ENCODE results near the gene HCK. TPM values are rescaled to one million over a fixed set of nuclear protein-coding genes. Genes with fewer than 3 reads are reported as not detected.

HCK gene
- total and polyA plus RNA-seq, 9 of the 15 experiments (the other 6 are each of a cell fraction or from before 2014, with no cell fraction given): 0.09 to 0.51 (median 0.27) TPM; not detected in 6

GRCh38 chr20:32028647-32029372 lies 23.2 kb upstream of the HCK start (continued):
- 0 out of 4 replicates have a peak, but pooled peaks of 1 of the 2 experiments have one; percentile 30 for TF ChIP-seq FOXA3 (CRISPR knock-in tag; conservative IDR thresholded peaks at IDR 0.05 in 1 of 2, IDR thresholded peaks at IDR 0.05 in 1 of 2)
- TF ChIP-seq ZNF699 (CRISPR knock-in tag; IDR thresholded peaks at IDR 0.05; ENCODE audit: insufficient replicate concordance): no peak
- TF ChIP-seq CEBPG (CRISPR knock-in tag; IDR thresholded peaks at IDR 0.05): no peak
- no peak for TF ChIP-seq CEBPG (tag; conservative IDR thresholded peaks at IDR 0.05 in 1 of 2, IDR thresholded peaks at IDR 0.05 in 1 of 2)
- 0 out of 4 replicates have a peak, but pooled peaks of 1 of the 2 experiments have one; percentile 20 for TF ChIP-seq RCOR1 (IDR thresholded peaks at IDR 0.05; ENCODE audit: borderline replicate concordance in 1 of 2, low read depth in 2 of 2, low read length in 2 of 2)
- TF ChIP-seq IRF2 (CRISPR knock-in tag; IDR thresholded peaks at IDR 0.05): no peak
- TF ChIP-seq CCAR2 (IDR thresholded peaks at IDR 0.05; ENCODE audit: low read depth, low read length): no peak

- intact Hi-C loops (cut with micrococcal nuclease): no loop called here
- Histone ChIP-seq H3K36me3 (ENCODE audit: control insufficient read depth, insufficient read depth, low read length) (no peaks in the 10 kb centered on the region), H3K9me1 (ENCODE audit: control insufficient read depth, insufficient read depth, low read length) (no peaks in the 10 kb centered on the region), H2AFZ (ENCODE audit: low read depth, low read length) (no peak overlapping the region), H3K79me2 (ENCODE audit: control insufficient read depth, insufficient read depth, low read length) (no peaks in the 10 kb centered on the region), H3K27me3 (ENCODE audit: control insufficient read depth in 2 of 2, insufficient read depth in 2 of 2, low read length in 2 of 2) (peaks cover 5 to 47% of the 10 kb centered on the region in 2 experiments; a peak in 4 of 5 replicates), H3K27ac (ENCODE audit: extremely low read depth, low read depth, low read length) (no peak overlapping the region), H3K4me1 (replicated peaks in 1 of 2; ENCODE audit: control insufficient read depth in 2 of 2, insufficient read depth in 2 of 2, low read length in 2 of 2) (peaks cover 0 to 11% of the 10 kb centered on the region in 2 experiments; a peak in 4 of 5 replicates), H3K9ac (ENCODE audit: insufficient read depth in 1 of 2, low read depth in 2 of 2, low read length in 2 of 2) (no peak overlapping the region), H3K4me2 (ENCODE audit: insufficient read depth, low read length) (no peak overlapping the region), H3K4me3 (no peak overlapping the region), H3K9me3 (replicated peaks; ENCODE audit: control insufficient read depth, insufficient read depth, low read depth, low read length) (no peaks in the 10 kb centered on the region), H4K20me1 (replicated peaks; ENCODE audit: control insufficient read depth, insufficient read depth, low read length) (no peaks in the 10 kb centered on the region)
- in situ Hi-C loops (cut with MboI): loop anchor here (10.0 kb wide), 1 partner anchor 175 kb away; no protein-coding TSS in a partner anchor
- ATAC-seq (no peak), DNase-seq (ENCODE audit: extremely low read depth in 1 of 4, low spot score in 3 of 4) (no peak), FAIRE-seq (no peak)
- ChIA-PET CTCF (ENCODE audit: low intra/inter-chr PET ratio) (interaction anchor here (0.6 kb wide), 1 partner anchor 92 kb away, joined by 6 read pairs; no protein-coding TSS in a partner anchor), POLR2A (interaction anchor here (0.7 to 1.1 kb wide), 2 partner anchors 193 to 194 kb away, joined by 3 to 4 read pairs; no protein-coding TSS in a partner anchor)
- no TSS peak for BruUV-seq (replicated peaks)
- 17% methylated on average over 11 of the region's 11 CpGs for WGBS (ENCODE audit: insufficient coverage, low coverage, missing lambda C conversion rate)
- TF ChIP-seq ZNF280A (IDR thresholded peaks at IDR 0.05; ENCODE audit: low read depth, partially characterized antibody) (no peak), YBX1 (IDR thresholded peaks at IDR 0.05) (no peak), CTCFL (IDR thresholded peaks at IDR 0.05; ENCODE audit: borderline replicate concordance, insufficient read depth, low read depth, low read length, poor library complexity, severe bottlenecking) (no peak), ZNF551 (CRISPR knock-in tag; IDR thresholded peaks at IDR 0.05) (no peak), ZNF124 (CRISPR knock-in tag; IDR thresholded peaks at IDR 0.05) (no peak), POLR3A (IDR thresholded peaks at IDR 0.05; ENCODE audit: borderline replicate concordance, extremely low read depth, insufficient read depth, insufficient read length) (no peak), MYBL2 (IDR thresholded peaks at IDR 0.05; ENCODE audit: low read depth) (no peak), MYBL2 (CRISPR knock-in tag; IDR thresholded peaks at IDR 0.05; ENCODE audit: borderline replicate concordance) (no peak), ZC3H11A (IDR thresholded peaks at IDR 0.05; ENCODE audit: low read depth, low read length) (no peak)
Measured at GRCh38 chr20:32029561-32029960, 22.5 kb upstream of the HCK start.

Data from K562 (cell line).